Heart left ventricle (tissue), 16 donors: ENCODE data around the gene EEF1A1. TPM values are rescaled to one million over a fixed set of nuclear protein-coding genes. Genes with fewer than 3 reads are reported as not detected.
"Not testable (repeated sequence)": the region's sequence is repeated elsewhere in the genome, so short reads cannot be mapped to it uniquely, and the experiment has no call there.

ENCODE experiments used
- ATAC-seq, 4 donors: fragments of 200-7000 bp; cut with Tn5 transposase; one replicate each; pipeline ENCODE4 v1.9.1; 2020 to 2022; ENCODE audit warnings: moderate library complexity in 4 of 4, mild to moderate bottlenecking in 3 of 4, moderate number of reproducible peaks in 1 of 4
- DNase-seq, 5 donors: peaks; one replicate each; pipeline ENCODE4 v3.0.0-alpha.2; 2020
- H3K27ac ChIP-seq, 12 donors: fragments of 200-600 bp; sonication (generic) in 4 of 12; one replicate each; pipeline versions ENCODE4 v1.5.0 to v1.8.0; 2016 to 2022; ENCODE audit warnings: mild to moderate bottlenecking in 2 of 12
- H3K27me3 ChIP-seq, 9 donors: fragments of 200-600 bp; sonication (generic) in 2 of 9; one replicate each; pipeline versions ENCODE4 v1.5.1 to v1.8.0; 2016 to 2022; ENCODE audit warnings: mild to moderate bottlenecking in 3 of 9
- H3K36me3 ChIP-seq, 9 donors: fragments of 200-600 bp; sonication (generic) in 2 of 9; one replicate each; pipeline versions ENCODE4 v1.5.0 to v1.8.0; 2018 to 2022; ENCODE audit warnings: mild to moderate bottlenecking in 2 of 9
- H3K4me1 ChIP-seq, 12 donors: fragments of 200-600 bp; sonication (generic) in 4 of 12; one replicate each; pipeline versions ENCODE4 v1.5.0 to v1.8.0; 2016 to 2022; ENCODE audit warnings: mild to moderate bottlenecking in 3 of 12
- H3K4me3 ChIP-seq, 12 donors: fragments of 200-600 bp; sonication (generic) in 4 of 12; one replicate each; pipeline versions ENCODE4 v1.5.0 to v1.8.0; 2017 to 2022; ENCODE audit warnings: mild to moderate bottlenecking in 9 of 12, moderate library complexity in 4 of 12
- H3K9me3 ChIP-seq, 12 donors: fragments of 200-600 bp; sonication (generic) in 4 of 12; one replicate each; pipeline versions ENCODE4 v1.5.0 to v1.8.0; 2016 to 2022; ENCODE audit warnings: mild to moderate bottlenecking in 1 of 12
- POLR2A ChIP-seq, 2 donors: fragments of 450-650 bp; IDR thresholded peaks; one replicate each; pipeline ENCODE4 v1.6.1; 2017; ENCODE audit warnings: antibody characterized with exemption in 2 of 2, mild to moderate bottlenecking in 2 of 2, moderate library complexity in 2 of 2
- WGBS, 4 donors: extraction: QIAGEN DNeasy Blood & Tissue Kit in 2 of 4; methylation state at CpG; one replicate each; pipeline versions ENCODE4 v1.1.5 to v1.1.7; 2013 to 2018; 5-methylcytosine and 5-hydroxymethylcytosine counted together
- intact Hi-C, 10 donors: fragments of 100-400 bp; cut with DNase I; formaldehyde crosslinking; loops; one replicate each; pipeline versions ENCODE4 v1.11.1 to v1.14.2; 2022
- polyA plus RNA-seq, 2 donors: library from polyadenylated mRNA; stranded (reverse); fragments of 200-250 nt; gene quantifications; one replicate each; pipeline ENCODE4 v1.2.3, GENCODE V29; 2013
- total RNA-seq, 9 donors: library from RNA; depleted of rRNA in 2 of 9; stranded (reverse); fragments of >200 nt in 2 of 9; fragmentation: NEBNext Ultra II Directional in 3 of 9; extraction: Animal tissue kit (Norgen Biotek cat#: 25700) in 3 of 9; gene quantifications; one replicate each; pipeline versions ENCODE4 v1.1.0 to v1.2.4, GENCODE V29; 2016 to 2023
- TF ChIP-seq, protein P1 (sequence below), 12 donors: fragments of 200-600 bp; sonication (generic) in 4 of 12; IDR thresholded peaks; one replicate each; pipeline versions ENCODE4 v1.5.0 to v1.8.0; 2018 to 2022; ENCODE audit warnings: antibody characterized with exemption in 12 of 12, mild to moderate bottlenecking in 5 of 12
- donor health status: ischemic (EF 13 %, LVEDD 7.1; RV severe dilation, severe dysfunction).
- donor health status: healthy with polysubstance abuse.
- donor health status: DM: no; HTN: yes; CAD: no.
- donor health status: DM: no; HTN: no; CAD: no.
- donor health status: ischemic (EF 25% LVEDD 6.9; RV normal size, moderate dysfunction).
- donor health status: ischemic (EF 25% LVEDD 5.7; RV mildly dilated, moderate dysfunction).
- donor health status: healthy.
- donor health status: DM: yes; HTN: yes; CAD: no.
- donor health status: ischemic (EF 35%, LVEDD 5.7; RV mildly dilated, moderate dysfunction).
- donor health status: nonischemic (EF 11% LVEDD 7.7; RV severe dilation, severe dysfunction).
- donor health status: DM: yes; HTN: yes; CAD: no.
- donor health status: PGD.
- donor health status: ischemic (EF 29% LVEDD 5.4; RV normal size, mild dysfunction).
- donor health status: nonischemic (EF 23%, LVEDD 6.1; RV moderate dilation, normal function).

EEF1A1 gene
- total and polyA plus RNA-seq, 11 donors: 743 to 4,205 (median 1,528) TPM

DNA sequence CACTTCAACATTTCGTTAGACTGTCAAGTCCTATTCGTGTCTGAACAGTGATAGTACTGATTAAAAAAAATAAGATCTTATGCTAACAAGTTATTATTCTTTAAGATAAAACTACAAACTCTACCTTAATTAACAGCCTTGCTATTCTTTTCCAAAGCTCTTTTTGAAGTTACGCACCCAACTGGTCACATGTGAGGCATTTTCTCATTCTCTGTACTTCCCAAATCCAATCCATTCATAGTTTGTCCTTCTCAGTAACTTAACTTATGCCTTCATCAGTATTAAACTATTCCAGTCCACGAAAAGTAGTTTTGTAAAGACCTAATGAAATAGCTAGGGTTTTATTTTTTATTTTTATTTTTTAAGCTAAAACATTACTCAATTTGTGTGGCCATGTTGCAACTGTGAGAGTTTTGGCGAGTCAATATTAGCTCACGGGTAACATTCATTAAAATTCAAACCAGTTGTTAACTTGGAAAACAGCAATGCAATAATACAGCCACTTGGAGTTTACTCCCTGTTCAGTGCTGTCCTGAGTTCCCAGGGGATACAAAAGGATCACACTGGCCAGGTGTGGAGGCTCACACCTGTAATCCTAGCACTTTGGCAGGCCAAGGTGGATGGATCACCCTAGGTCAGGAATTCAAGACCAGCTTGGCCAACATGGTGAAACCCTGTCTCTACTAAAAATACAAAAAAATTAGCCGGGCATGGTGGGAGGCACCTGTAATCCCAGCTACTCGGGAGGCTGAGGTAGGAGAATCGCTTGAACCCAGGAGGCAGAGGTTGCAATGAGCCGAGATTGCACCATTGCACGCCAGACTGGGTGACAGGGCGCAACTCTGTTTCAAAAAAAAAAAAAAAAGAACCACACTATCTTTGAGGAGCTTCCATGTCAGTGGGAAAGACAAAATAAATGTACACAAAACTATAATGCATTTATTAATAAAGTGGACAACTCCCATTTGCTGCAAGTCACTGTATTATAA lies 27.9 kb upstream of the EEF1A1 start:
- no peak overlapping the region for H3K27ac ChIP-seq
- intact Hi-C loops: no loop called here
- no peaks in the 10 kb centered on the region for H3K27me3 ChIP-seq
- no peak for ATAC-seq
- H3K9me3 ChIP-seq: no peaks in the 10 kb centered on the region
- H3K4me1 ChIP-seq: no peaks in the 10 kb centered on the region
- no peak overlapping the region for H3K4me3 ChIP-seq
- H3K36me3 ChIP-seq: no peaks in the 10 kb centered on the region
- 85 to 92% (median 91%) methylated on average over 12 of the region's 12 CpGs for WGBS, 4 donors
- TF ChIP-seq, protein P1, sequence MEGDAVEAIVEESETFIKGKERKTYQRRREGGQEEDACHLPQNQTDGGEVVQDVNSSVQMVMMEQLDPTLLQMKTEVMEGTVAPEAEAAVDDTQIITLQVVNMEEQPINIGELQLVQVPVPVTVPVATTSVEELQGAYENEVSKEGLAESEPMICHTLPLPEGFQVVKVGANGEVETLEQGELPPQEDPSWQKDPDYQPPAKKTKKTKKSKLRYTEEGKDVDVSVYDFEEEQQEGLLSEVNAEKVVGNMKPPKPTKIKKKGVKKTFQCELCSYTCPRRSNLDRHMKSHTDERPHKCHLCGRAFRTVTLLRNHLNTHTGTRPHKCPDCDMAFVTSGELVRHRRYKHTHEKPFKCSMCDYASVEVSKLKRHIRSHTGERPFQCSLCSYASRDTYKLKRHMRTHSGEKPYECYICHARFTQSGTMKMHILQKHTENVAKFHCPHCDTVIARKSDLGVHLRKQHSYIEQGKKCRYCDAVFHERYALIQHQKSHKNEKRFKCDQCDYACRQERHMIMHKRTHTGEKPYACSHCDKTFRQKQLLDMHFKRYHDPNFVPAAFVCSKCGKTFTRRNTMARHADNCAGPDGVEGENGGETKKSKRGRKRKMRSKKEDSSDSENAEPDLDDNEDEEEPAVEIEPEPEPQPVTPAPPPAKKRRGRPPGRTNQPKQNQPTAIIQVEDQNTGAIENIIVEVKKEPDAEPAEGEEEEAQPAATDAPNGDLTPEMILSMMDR (IDR thresholded peaks at IDR 0.05): no peak
- no peak for TF ChIP-seq POLR2A (IDR thresholded peaks at IDR 0.05)
- DNase-seq: no peak

- Histone ChIP-seq H3K4me1 (no peaks in the 10 kb centered on the region), H3K9me3 (no peaks in the 10 kb centered on the region), H3K4me3 (no peak overlapping the region), H3K36me3 (no peaks in the 10 kb centered on the region), H3K27me3 (no peaks in the 10 kb centered on the region), H3K27ac (no peak overlapping the region)
- intact Hi-C loops: no loop called here
- no peak for ATAC-seq
- DNase-seq: no peak
- 90 to 98% (median 93%) methylated on average over 1 of the region's 1 CpG for WGBS, 4 donors
- TF ChIP-seq, protein P1 (IDR thresholded peaks at IDR 0.05): no peak
- no peak for TF ChIP-seq POLR2A (IDR thresholded peaks at IDR 0.05)
Observed at GRCh38 chr6:73547036-73547435, 26.2 kb upstream of the EEF1A1 start.

DNA sequence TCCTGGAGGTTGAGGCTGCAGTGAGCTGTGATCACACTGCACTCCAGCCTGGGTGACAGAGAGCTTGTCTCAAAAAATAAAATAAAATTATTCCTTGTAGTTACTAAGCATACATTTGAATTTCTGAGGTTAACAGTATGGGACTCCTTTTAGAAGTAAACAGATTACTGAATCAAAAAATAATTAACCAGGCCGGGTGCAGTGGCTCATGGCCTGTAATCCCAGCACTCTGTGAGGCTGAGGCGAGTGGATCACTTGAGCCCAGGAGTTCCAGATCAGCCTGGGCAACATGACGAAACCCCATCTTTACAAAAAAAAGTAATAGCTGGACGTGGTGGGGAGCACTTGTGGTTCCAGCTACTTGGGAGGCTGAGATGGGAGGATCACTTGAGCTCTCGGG lies 22.1 kb upstream of the EEF1A1 start:
- intact Hi-C loops: no loop called here

DNA sequence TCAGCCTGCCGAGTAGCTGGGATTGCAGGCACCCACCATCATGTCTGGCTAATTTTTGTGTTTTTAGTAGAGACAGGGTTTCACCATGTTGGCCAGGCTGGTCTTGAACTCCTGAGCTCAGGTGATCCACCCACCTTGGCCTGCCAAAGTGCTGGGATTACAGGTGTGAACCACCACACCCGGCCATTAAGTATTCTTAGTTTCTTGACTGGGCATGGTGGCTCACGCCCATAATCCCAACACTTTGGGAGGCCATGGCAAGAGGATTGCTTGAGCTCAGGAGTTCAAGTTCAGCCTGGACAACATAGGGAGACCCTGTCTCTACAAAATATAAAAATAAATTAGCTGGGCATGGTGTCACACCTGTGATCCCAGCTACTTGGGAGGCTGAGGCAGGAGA lies 21.6 kb upstream of the EEF1A1 start:
- H3K36me3 ChIP-seq, H3K27ac ChIP-seq, DNase-seq, ATAC-seq, H3K9me3 ChIP-seq, H3K4me3 ChIP-seq, H3K4me1 ChIP-seq, H3K27me3 ChIP-seq, intact Hi-C loops: not testable (repeated sequence)
- 93 to 100% (median 95%) methylated on average over 3 of the region's 3 CpGs for WGBS, 4 donors

More for the DNA sequence above, 22.1 kb upstream of the EEF1A1 start:
- 91 to 94% (median 93%) methylated on average over 5 of the region's 5 CpGs for WGBS, 4 donors
- Histone ChIP-seq H3K9me3 (no peaks in the 10 kb centered on the region), H3K27me3 (no peaks in the 10 kb centered on the region), H3K36me3 (no peaks in the 10 kb centered on the region), H3K4me3 (no peak overlapping the region), H3K4me1 (no peaks in the 10 kb centered on the region), H3K27ac (no peak overlapping the region)
- DNase-seq: no peak
- TF ChIP-seq, protein P1 (IDR thresholded peaks at IDR 0.05): no peak
- no peak for TF ChIP-seq POLR2A (IDR thresholded peaks at IDR 0.05)
- ATAC-seq: no peak
